ENCODE results near the gene MRPL23.

DNA sequence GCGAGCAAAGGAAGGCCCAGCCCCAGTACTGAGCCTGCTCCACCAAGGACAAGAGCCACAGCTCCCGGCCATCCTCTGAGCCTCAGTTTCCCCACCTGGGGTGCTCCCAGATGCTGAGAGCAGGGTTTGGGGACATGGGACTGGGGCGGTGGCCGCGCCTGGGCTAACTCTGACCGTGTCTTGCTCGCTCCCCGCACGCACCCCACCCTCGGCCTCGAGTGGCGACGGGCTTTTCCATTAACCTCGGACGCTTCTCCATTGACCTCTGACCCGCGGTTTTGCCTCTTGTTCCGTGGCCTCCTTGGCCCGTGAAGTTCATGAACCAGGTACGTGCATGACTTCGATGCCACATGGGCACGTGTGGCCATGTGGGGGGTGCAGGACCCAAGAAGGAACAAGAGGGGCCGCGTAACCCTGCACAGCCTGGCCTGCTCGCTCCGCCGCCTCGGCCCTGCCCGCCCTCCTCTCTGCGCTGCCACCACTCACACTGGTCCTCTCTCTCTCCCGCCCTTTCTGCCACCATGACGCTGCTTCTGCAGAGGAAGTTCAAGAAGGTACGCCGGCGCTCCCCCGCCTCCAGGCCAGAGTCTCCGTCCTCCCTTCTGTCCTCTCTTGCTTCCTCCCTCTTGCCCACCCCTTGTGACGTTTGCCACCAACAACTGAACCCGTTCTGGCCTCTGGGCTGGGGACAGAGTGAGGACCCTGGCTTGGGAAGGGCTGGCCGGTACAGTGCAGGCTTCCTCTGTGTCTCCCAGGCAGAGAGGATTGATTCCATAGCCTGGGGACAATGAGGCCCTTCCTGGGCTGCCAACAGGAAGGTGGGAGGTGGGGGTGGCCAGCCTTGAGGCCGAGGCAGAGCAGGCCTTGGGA is 20.7 kb upstream of the MRPL23 start:
- no peak for TF ChIP-seq ZNF70 (CRISPR knock-in tag; IDR thresholded peaks at IDR 0.05)
- TF ChIP-seq PPARA (CRISPR knock-in tag; IDR thresholded peaks at IDR 0.05; ENCODE audit: borderline replicate concordance), result no peak
- no peak for TF ChIP-seq ZFP30 (CRISPR knock-in tag; IDR thresholded peaks at IDR 0.05)
- no peak for TF ChIP-seq ARNTL (CRISPR knock-in tag; IDR thresholded peaks at IDR 0.05; ENCODE audit: borderline replicate concordance, low read depth)
- no peak for TF ChIP-seq CSDC2 (CRISPR knock-in tag; IDR thresholded peaks at IDR 0.05)
- TF ChIP-seq RARB (CRISPR knock-in tag; IDR thresholded peaks at IDR 0.05), result no peak
- no peak for TF ChIP-seq POU6F1 (CRISPR knock-in tag; IDR thresholded peaks at IDR 0.05; ENCODE audit: borderline replicate concordance, low read depth)
- TF ChIP-seq, protein P1, sequence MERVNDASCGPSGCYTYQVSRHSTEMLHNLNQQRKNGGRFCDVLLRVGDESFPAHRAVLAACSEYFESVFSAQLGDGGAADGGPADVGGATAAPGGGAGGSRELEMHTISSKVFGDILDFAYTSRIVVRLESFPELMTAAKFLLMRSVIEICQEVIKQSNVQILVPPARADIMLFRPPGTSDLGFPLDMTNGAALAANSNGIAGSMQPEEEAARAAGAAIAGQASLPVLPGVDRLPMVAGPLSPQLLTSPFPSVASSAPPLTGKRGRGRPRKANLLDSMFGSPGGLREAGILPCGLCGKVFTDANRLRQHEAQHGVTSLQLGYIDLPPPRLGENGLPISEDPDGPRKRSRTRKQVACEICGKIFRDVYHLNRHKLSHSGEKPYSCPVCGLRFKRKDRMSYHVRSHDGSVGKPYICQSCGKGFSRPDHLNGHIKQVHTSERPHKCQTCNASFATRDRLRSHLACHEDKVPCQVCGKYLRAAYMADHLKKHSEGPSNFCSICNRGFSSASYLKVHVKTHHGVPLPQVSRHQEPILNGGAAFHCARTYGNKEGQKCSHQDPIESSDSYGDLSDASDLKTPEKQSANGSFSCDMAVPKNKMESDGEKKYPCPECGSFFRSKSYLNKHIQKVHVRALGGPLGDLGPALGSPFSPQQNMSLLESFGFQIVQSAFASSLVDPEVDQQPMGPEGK (CRISPR knock-in tag; IDR thresholded peaks at IDR 0.05; ENCODE audit: borderline replicate concordance), result no peak

Data from SK-N-SH treated with all-trans-retinoic acid at 6 μM for 48 hours (cell line).